ENCODE measurements around the gene SPECC1L.
A peak's percentile ranks its signal among the peaks of the same experiment; 100 is the strongest.
"Not testable (repeated sequence)": the region's sequence is repeated elsewhere in the genome, so short reads cannot be mapped to it uniquely, and the experiment has no call there.

The SPECC1L gene

GRCh38 chr22:24245584-24246561 is 24.8 kb upstream of the SPECC1L start:
- not testable (repeated sequence) for DNase-seq

- DNase-seq = no peak
These were observed 23.6 kb upstream of the SPECC1L start for GRCh38 chr22:24247011-24247507.

GRCh38 chr22:24247564-24248344 is 22.9 kb upstream of the SPECC1L start:
- peak; percentile 24 for DNase-seq

- DNase-seq = not testable (repeated sequence)
These were observed 22.0 kb upstream of the SPECC1L start for GRCh38 chr22:24248611-24249010.

GRCh38 chr22:24249413-24249812 is 21.2 kb upstream of the SPECC1L start:
- DNase-seq = not testable (repeated sequence)

DNA sequence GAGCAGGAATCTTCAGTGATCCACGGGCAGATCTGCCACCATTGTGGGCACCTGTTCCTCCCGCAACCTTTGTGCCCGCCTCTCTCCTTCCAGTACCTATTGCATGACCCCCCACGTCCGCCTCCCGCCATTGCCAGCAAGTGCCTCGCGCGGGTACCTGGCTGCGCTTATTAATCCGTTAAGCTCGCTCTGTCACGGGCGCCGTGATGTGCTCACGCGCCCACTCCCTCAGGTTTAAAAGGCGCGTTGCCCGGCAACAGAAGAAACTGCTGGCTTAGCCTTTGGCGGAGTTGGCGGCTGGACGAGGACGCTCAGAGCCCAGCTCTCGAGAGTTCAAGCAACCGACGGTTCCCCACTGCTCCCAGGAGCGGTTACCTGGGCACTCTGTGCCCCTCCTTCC is 19.3 kb upstream of the SPECC1L start:
- not testable (repeated sequence) for DNase-seq

- not testable (repeated sequence) for DNase-seq
These were observed 17.5 kb upstream of the SPECC1L start for GRCh38 chr22:24253126-24253525.

GRCh38 chr22:24256136-24256535 is 14.5 kb upstream of the SPECC1L start:
- not testable (repeated sequence) for DNase-seq

DNA sequence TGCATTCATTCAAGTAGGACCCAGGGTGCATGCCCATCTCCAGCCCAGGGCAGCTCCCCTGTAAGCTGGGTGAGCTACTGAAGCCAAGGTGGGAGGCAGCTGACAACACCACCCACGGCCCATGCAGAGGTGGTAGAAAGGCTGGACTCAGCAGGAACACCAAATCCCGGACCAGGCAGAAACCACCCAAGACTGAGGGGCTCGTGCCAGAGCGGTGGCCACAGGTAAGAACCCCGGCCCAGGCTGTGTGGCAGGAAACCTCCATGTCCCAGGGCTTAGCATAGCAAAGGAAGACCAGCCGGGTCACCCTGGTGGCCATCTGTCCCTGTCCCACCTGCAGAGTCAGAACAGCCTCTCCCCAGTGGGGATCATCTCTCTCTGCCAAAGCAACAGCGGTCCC is 13.9 kb upstream of the SPECC1L start:
- DNase-seq = not testable (repeated sequence)

GRCh38 chr22:24259459-24259858 is 11.2 kb upstream of the SPECC1L start:
- DNase-seq = peak; percentile 50

DNA sequence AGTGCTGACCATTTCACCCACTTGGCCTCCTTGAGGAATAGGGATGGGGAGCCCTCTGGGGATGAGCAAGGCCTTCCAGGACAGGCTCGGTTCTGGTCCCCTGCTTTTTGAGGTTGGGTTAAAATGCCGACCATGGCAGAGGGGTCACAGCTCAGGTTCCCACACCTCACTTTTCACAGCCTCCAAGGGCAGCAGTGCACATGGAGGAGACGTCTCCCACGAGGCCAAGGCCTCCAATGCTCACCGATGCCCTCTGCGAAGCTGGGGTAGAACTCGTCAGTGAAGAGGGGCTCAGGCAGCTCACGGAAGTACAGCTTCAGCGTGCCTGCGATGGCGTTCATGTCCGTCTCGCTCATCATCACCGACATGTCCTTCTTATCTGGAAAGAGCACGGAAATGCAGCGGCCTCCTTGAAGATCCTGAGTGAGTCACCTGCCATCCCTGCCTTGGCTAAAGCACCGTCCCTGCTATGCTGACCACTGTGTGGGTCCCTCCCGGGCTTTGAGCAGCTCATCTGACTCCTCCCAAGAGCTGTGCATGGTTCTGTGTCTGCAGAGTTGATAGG is 8.4 kb upstream of the SPECC1L start:
- not testable (repeated sequence) for DNase-seq

GRCh38 chr22:24263479-24263878 is 7.2 kb upstream of the SPECC1L start:
- not testable (repeated sequence) for DNase-seq

GRCh38 chr22:24264329-24264896 is 6.2 kb upstream of the SPECC1L start:
- DNase-seq = not testable (repeated sequence)

GRCh38 chr22:24265734-24266133 is 4.9 kb upstream of the SPECC1L start:
- DNase-seq = no peak

DNA sequence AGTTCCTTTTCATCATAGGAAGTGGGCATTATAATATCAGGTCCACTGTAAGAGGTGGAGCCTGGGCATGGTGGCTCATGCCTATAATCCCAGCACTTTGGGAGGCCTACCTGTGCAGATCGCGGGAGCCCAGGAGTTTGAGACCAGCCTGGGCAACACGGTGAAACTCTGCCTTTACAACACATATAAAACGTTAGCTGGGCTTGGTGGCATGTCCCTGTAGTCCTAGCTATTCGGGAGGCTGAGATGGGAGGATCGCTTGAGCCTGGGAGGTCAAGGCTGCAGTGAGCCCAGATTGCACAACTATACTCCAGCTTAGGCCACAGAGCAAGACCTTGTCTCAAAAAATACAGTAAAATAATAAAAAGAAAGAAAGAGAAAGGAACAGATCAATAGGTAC is 4.1 kb upstream of the SPECC1L start:
- not testable (repeated sequence) for DNase-seq

DNA sequence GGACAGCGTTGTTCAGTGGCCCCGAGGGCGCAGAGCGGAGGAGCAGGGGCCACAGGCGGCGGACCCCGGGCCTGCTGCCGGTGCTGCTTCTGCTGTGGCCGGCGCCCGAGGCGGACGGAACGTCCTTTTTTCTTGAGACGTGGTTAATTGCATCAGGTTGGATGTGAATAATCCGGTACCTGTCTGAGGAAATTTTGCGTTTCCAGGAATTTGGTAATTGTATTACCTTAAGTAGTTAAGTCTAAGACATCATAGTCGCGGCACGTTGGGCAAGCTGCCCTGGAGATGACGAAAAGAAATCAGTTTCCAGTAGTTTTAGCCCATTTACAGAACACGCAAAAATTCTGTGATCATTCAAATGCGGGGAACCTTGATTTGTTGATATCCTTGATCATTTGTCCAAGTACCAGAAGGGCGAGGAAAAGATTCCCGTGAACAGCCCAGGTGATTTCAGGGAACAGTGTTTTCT is 789 bp downstream of the SPECC1L start:
- no peak for DNase-seq

DNA sequence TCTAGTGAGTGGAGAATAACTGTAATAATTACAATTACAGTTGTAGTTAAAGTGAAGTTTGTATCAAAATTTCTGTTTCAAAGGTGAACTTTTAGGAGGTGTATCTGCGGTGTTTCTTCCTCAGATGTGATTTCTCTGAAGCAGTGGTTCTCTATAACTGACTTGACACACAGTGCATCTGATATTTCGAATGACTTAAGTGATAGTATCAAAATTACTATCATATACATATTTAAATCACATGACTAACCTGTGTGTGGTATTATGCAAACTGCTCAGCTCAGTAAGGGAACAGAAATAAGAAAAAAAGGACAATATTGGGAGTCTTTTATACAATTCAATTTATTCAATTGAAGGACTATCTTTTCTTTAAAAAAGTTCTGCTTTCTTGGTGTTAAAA is 2.4 kb downstream of the SPECC1L start:
- DNase-seq = not testable (repeated sequence)

- DNase-seq = not testable (repeated sequence)
These were observed 3.3 kb downstream of the SPECC1L start for GRCh38 chr22:24273906-24274305.

DNA sequence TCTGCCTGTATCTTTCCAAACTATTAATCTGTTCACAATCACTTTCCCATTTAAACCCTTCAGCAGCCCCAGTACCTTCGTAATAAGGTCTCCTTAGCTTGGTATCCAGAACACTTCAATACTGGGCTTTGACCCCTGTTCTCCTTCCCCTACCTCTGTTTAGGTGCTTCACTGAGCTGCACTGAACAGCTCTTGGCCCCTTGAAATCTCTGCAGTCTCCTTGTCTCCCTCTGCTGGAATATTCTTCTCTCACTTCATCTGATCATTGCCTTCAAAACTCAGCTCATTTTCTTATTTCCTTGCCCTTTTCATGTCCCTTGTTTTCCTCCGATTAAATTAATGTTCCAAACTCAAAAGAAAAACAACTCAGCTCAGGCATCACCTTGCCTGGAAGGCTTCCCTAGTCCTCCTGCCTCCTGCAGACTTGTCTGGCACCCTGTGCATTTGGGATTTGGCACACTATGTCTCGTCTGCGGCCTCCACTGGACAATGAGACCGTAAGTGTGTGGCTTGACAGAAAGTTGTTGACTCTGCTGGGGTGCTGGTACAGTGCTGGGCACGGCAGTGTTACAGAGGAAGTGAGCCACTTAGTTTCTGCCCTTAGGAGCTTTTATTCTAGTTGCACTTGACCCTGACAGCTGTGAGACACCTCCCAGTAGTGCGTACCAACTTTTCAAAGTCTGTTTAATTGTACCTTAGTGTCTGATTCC is 4.2 kb downstream of the SPECC1L start:
- DNase-seq = not testable (repeated sequence)

DNA sequence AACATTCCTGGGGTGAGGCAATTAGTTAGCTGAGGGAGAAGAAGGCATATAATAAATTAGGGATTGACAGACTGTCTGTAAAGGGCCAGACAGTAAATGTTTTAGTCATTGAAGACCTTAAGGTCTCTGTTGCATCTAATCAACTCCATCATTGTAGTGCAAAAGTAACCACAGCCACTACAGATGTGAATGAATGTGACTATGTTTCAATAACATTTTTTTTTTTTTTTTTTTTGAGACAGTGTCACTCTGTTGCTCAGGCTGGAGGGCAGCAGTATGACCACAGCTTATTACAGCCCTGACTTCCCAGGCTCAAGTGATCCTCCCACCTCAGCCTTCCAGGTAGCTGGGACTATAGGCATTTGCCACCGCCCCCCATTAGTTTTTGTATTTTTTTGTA is 9.7 kb downstream of the SPECC1L start:
- not testable (repeated sequence) for DNase-seq

- DNase-seq = no peak
These were observed 11.8 kb downstream of the SPECC1L start for GRCh38 chr22:24282401-24282800.

DNA sequence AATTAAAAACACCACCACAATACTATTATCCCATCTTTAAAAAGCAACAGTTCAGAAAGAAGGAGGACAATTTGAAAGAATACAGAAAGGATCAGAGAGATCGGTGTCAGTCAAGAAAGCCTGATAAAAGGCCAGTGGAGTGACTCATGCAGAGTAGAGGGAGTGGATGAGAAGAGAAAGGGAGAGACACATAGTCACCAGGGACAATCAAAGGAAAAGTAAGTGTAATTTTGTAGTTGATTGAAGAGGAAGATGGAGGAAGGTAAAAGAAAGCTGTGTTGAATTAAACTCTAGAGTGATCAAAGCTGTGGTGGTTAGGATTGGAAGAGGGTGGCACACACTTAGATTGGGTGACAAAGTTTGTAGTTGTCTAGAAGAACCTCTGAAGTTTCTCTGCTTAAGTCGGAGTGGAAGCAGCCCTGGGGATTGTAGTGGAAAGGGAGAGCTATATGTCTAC is 14.1 kb downstream of the SPECC1L start:
- DNase-seq = no peak
